ENCODE measurements around the gene RNF213.
"Not testable (repeated sequence)": the region's sequence is repeated elsewhere in the genome, so short reads cannot be mapped to it uniquely, and the experiment has no call there.

Gene RNF213

DNA sequence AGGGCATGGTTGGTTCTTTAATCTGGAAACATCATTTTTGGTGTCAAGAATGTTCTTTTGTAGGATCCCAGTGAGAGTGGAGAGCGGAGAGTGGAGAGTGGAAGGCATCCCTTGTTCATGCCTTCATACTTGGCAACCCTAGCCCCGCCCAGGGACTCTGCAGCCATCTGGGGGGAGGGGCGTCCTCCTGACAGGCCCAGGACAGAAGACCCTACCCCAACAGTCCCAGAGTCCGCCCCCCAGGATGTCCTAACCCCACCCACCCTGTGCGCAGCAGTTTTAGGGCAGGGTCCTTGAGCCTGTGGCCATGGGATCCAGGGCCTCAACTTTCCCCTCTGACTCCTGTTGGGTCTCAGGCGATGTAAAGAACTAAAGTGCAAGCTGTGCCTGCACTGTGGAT, 36.0 kb upstream of the RNF213 start:
- no peak for DNase-seq

DNA sequence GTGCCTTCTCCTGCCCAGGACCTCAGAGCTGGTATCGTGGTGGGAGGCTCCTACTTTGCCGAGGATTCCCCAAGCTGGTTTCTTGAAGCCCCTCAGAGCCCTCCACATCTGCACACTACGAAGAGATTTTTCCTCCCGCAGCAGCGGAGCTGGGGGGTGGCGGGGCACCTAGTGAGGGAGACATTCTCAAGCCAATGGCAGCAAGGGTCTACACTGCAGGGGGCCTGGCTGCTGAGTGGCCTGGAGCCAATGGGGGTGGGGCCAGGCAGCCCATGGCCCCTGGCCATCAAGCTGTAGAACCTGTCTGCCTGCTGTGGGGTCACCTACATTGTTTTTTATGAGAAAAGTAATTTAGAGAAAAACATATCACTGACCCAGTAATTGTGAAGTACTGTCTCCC, 35.4 kb upstream of the RNF213 start:
- no peak for DNase-seq

DNA sequence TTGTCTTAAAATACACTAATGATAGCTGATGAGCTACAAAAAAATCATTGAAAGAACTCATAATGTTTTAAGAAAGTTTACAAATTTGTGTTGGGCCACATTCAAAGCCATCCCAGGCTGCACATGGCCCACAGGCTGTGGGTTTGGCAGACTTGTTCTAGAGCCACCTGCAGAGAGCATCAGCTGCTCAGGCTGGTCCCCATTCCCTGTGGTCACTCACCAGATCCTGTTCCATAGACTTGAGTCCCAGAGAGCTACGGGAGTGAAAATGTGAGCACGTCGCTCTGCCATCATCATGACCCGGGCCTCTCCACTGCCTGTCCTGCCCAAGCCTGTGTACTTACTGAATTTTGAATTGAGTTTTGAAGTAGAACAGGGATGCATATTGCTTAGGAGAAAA, 33.5 kb upstream of the RNF213 start:
- no peak for DNase-seq

DNA sequence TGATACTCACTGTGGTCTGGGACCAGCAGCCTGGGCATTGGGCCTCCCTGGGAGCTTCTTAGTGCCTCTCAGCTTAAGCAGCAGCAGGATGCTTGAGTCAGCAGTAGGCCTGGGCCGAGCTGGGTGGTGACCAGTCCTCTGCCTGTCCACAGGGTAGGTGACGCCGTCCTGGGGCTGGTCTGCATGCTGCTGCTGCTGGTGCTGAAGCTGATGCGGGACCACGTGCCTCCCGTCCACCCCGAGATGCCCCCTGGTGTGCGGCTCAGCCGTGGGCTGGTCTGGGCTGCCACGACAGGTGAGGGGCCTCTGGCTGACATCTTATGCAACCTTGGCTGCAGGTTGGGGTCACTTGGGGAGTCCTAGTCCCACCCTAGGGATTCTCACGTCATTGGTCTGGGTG, 33.0 kb upstream of the RNF213 start:
- DNase-seq: no peak

DNA sequence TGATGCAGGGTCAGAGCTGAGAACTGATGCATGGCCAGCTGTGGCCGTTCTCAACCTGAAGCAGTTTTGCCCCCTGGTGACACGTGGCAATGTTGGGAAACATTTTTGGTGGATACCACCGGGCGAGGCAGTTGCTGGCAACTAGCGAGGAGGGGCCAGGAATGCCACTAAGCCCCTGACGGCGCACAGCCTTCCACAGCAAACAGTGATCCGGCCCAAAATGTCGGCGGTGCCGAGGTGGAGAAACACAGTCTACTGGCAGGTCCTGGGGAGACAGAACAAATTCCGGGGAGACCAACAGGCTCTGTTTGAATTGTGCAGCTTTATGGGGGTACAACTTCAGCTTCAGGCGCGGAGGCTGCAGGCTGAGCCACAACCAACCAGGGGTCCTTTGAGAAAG, 32.2 kb upstream of the RNF213 start:
- DNase-seq: no peak

DNA sequence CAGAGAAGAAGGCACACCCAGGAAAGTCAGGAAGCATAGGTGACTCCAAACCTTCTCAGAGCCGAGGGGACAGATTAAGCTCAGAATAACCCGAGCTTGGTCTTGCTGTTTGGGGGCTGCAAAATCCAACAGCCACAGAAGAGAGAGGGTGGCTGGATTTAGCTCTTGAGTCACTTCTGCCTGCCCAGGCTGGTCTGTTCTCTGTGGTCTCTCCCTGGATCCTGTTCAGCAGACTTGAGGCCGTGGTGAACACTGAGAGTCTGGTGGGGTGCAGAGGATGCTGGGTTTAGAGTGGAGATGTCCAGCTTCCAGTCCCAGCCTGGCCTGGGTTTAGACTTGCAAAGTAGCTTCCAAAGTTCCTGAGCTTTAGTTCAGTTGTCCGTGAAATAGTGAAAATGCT, 31.6 kb upstream of the RNF213 start:
- DNase-seq: no peak

DNA sequence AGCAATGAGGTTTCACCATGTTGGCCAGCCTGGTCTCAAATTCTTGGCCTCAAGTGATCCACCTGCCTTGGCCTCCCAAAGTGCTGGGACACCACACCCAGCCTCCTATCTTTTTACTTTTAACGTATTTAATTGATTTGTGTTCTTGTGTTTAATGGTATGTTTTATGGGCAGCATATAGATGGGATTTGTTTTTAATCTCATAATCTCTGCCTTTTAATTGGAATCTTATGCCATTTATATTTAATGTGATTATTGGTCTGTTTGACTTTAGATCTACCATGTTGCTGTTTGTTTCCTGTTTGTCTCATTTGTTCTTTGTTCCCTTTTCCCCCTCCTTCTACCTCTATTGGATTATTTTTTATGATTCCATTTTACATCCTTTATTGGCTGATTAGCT, 28.2 kb upstream of the RNF213 start:
- DNase-seq: no peak

DNA sequence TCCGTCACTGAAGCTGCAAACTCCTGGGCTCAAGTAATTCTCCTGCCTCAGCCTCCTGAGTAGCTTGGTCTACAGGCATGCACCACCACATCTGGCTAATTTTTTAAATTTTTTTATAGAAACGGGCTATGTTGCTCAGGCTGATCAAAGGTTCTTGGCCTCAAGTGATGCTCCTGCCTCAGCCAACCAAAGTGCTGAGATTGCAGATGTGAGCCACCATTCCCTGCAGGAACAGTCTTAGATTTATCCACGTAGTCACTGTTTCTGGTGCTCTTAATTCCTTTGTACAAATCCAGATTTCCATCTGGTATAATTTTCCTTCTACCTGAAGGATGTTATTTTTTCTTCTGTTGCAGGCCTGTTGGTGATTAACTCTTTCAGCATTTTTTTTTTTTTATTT, 27.4 kb upstream of the RNF213 start:
- no peak for DNase-seq

DNA sequence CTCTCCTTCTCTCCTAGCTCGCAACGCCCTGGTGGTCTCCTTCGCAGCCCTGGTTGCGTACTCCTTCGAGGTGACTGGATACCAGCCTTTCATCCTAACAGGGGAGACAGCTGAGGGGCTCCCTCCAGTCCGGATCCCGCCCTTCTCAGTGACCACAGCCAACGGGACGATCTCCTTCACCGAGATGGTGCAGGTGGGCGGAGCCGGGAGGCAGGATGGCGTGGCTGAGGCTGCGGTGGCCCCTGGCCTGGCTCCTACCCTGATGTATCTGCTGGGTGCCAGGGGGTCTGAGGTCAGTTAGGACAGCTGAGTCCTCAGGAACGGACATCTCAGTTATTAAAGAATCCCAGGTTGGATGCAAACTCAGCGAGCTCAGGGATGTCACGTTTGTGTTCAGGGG, 23.7 kb upstream of the RNF213 start:
- DNase-seq: no peak

DNA sequence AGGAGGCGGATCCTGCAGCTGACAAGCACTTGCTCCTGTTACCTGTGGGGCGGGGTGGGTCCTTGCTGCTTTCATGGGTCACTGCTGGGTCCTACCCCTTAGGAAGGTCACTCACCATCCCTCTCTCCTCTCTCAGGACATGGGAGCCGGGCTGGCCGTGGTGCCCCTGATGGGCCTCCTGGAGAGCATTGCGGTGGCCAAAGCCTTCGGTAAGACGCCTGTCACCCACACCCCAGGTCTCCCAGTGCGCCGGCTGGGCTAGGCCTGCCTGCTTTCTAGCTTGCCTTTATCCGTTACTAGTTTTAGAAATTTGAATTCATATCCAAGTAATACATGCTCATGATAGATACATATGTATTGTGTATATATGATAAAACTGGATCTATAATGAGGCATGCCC, 23.3 kb upstream of the RNF213 start:
- DNase-seq: no peak

DNA sequence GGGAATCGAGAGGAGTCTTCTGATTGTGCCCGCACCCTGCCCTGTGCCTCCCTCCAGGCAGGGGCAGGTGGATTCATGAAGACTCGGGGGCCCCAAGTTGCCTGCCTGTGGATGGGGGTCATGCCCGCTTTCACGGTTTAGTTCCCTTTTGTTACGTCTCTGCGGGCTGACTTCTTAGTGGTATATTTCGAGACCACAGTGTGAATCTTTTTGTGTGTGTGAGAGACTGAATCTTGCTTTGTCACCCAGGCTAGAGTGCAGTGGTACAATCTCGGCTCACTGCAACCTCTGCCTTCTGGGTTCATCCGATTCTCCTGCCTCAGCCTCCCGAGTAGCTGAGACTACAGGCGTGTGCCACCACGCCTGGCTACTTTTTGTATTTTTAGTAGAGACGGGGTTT, 18.1 kb upstream of the RNF213 start:
- DNase-seq: no peak

DNA sequence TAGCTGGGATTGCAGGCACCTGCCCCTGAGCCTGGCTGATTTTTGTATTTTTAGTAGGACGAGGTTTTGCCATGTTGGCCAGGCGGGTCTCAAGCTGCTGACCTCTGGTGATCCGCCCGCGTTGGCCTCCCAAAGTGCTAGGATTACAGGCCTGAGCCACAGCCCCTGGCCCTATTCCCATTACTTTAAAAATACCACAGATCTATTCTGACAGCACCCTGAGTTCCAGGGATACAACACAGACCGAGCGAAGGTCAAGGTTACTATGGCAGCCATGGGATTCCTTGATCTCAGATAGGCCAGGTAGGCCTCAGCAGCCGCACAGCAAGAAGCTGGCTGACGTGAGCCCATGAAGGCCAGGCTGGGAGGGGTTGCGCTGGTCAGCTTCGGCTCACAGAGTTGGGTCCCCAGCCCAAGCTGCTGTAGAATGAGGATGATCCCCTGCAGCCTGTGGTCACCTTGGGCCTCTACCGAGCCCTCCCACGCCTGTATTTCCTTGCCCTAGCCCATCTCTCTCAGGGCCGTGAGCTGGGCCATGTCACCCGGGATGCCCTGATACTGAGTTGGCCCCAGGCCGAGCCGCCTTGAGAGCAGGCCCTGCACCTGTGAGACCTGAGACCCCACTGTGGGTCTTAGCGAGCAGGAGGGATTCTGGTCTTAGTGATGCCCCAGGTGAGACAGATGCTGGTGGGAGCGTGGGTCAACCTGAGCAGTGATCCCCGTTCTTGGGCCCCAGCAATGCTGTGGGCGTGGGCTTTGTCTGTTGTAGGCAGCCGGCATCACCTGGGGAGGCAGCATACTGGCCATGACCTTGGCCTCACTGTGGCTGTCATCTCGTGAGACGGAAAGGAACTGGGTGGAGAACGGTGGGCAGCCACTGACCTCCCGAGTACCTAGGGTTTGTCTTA, 16.9 kb upstream of the RNF213 start:
- no peak for DNase-seq

DNA sequence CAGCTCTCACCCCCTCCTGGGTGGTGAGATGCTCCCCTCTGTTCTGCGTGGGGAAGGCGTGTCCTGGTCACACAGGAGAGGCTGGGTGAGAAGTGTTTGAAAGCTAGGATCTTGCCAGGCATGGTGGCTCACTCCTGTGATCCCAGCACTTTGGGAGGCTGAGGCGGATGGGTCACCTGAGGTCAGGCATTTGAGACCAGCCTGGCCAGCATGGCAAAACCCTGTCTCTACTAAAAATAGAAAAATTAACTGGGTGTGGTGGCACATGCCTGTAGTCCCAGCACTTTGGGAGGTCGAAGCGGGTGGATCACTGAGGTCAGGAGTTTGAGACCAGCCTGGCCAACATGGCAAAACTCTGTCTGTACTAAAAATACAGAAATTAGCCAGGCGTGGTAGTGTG, 16.2 kb upstream of the RNF213 start:
- DNase-seq: not testable (repeated sequence)

DNA sequence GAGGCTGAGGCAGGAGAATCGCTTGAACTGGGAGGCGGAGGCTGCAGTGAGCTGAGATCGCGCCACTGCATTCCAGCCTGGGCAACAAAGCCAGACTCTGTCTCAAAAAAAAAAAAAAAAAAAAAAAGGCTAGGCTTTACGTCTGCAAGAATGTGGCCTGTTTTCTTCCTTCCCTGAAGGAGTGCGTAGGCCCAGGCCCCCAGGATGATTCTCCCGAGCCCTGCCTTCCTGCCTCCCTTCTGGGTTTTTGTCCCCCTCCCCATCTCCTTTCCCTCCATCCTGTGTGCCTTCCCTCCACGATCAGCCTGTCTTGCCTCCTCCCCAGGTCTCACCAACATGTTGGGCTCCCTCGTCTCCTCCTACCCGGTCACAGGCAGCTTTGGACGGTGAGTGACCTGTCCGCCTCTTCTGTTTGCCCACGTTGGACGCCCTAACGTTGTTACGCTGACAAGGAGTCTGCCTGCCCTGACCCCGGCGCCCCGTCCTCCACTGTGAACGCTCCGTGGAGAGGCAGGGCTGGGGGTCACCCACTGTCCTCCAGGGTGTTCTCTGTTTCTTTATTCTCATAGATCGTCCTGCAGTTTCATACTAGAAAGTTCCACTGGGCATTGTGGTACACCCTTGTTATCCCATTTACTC, 15.7 kb upstream of the RNF213 start:
- DNase-seq: no peak

DNA sequence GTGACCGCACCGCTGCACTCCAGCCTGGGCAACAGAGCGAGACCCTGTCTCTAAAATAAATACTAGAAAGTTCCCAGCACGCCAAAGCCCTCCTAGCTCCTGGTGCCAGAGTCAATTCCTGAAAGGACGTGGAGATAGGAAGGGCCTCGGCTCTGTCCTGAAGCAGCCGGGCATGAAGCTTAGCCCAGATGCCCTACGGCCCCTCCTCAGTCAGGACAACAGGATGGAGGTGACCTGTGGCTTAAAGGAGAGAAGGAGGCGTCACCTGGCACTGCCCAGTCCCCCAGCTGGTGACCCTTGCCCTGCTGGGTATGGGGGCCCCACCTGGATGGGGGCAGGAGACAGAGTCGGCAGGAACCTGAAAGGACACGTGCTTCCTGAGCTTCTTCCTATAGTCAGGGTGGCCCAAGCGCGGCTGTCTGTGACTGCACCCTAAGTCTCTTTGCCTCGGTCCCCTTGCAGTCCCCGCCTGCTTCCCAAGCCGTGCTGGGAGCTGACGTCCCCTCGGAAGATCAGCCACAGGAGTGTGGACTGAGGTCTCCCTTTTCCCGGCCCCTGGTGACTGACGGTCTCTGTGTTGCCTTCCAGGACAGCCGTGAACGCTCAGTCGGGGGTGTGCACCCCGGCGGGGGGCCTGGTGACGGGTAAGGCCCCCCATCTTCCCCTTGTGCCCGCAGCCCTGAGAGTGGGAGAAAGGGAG, 14.9 kb upstream of the RNF213 start:
- no peak for DNase-seq

DNA sequence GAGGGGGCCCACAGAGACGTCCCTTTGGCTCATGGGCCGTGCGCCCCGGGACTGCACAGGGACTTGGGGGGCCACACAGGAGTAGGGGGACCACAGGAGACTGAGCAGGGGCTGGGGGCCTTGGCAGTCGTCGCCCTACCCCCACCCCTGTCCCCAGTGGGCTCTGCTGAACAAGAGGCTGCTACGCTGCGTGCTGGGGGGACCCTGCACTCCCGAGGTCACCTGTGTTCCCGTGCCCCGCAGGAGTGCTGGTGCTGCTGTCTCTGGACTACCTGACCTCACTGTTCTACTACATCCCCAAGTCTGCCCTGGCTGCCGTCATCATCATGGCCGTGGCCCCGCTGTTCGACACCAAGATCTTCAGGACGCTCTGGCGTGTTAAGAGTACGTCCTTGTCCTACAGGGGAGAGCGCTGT, 14.4 kb upstream of the RNF213 start:
- DNase-seq: no peak

DNA sequence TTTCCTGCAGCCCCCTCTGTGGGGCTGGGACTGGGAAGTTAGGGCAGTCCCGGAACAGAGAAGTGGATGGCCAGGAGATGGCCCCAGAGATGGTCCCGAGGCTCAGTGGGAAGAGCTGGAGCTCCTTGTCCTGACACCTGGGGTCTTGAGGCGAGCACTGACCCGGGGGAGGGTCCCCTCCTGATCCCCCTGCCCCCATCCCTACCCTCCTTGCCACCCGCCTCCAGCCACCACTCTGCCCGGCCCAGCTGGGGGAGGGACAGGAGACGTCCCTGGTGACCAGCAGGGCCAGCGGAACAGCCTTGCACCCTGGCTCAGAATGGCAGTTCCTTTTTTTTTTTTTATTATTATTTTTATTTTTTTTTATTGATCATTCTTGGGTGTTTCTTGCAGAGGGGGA, 13.9 kb upstream of the RNF213 start:
- DNase-seq: no peak

DNA sequence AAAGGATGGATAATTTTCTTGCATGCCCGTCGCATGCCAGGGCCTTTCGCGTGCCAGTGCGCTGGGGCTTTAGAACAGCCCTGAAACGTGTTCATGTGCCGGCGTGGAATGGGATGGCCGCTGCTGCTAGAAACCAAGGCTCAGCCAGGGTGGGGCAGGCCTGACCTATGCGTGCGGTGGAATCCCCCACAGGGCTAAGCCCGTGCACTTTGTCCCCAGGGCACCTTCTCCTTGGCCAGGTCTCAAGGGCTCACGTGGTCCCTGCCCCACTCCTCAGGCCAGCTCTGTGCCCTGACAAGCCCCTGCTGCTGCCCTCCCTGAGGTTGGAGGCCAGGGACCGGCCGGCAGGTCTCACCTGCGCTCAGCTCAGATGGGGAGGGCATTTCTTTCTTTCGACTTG, 13.1 kb upstream of the RNF213 start:
- no peak for DNase-seq

DNA sequence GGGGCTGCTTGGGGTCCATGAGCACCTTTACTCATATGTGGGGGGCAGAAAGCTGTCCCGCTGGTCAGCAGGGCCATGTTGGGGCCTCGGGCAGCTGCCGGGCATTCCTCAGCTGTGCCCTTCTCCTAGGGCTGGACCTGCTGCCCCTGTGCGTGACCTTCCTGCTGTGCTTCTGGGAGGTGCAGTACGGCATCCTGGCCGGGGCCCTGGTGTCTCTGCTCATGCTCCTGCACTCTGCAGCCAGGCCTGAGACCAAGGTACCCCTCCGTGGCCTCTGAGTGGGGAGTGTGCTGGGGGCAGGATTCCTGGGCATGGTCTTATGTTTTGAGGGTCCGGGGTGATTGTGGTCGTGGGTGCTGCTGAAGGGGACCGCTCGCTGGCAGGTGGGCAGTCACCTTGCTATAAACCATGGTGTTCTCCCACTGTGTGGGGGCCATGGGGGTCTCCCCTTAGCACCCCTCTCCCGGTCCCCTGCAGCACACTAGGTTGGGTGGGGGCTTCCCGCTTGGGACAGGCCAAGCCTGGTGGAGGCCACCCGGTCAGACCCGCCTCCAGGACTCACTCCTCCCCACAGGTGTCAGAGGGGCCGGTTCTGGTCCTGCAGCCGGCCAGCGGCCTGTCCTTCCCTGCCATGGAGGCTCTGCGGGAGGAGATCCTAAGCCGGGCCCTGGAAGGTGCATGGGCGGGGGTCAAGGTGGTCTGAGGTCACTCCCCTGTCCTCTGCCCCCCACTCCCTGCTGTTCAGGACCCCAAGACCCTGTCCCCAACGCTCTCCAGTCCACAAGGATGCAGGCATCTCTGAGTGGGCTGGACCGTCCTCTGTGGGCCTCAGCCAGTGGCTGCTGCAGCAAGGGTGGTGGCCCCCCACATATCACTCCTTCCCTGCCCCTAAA, 12.4 kb upstream of the RNF213 start:
- no peak for DNase-seq

DNA sequence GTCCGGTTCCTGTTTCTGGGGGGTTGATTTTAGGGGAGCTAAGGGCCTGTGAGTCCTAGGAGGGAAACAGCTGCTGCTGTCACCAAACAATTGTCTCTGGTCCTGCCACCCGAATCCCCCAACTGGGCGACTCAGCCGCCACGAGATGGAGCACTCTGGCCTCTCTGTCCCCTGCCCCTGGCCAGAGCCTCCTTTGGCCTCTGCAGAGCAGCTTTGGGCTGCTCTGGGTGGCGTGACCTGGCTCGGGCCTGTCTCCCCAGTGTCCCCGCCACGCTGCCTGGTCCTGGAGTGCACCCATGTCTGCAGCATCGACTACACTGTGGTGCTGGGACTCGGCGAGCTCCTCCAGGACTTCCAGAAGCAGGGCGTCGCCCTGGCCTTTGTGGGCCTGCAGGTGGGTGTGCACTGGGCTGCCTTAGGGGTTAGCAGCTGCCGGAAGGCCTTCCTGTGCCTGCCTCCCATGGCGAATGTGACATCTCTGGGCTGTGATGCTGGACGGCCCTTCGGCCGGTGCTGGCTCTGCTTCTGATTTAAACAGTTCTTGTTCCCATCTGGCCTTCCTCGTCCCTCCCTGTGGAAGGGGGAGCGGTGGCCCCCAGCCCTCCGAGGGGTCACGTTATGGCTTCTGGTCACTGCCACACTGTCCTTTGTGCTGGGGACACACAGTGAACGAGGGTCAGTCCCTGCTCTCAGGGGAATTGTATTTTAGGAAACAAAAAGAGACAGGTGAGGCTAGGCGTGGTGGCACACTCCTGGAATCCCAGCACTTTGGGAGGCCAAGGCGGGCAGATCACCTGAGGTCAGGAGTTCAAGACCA, 11.6 kb upstream of the RNF213 start:
- DNase-seq: no peak

DNA sequence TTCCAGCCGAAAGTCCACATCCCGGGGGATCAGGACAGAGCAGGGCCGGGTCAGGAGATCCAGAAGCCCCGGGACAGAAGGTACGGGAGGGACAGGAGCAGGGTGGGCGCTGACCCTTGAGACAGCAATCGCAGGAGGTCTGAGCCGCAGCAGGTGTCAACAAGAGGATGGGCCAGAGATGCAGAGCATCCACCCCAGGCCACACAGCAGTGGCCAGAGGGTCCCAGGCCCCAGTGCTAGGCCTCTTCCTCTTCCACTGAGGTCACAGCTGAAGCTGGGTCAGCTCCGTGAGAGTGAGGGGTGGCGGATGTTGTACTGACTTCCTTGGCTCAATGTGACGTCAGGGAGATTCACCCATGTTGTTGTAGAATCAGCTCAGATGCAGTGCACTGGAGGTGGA, 8.7 kb upstream of the RNF213 start:
- DNase-seq: no peak

DNA sequence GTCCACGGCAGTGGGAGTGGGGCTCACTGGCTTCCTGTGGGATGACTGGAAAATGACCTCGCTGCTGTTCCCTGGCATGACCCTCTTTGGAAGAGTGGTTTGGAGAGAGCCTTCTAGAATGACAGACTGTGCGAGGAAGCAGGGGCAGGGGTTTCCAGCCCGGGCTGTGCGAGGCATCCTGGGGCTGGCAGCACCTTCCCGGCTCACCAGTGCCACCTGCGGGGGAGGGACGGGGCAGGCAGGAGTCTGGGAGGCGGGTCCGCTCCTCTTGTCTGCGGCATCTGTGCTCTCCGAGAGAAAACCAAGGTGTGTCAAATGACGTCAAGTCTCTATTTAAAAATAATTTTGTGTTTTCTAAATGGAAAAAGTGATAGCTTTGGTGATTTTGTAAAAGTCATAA, 7.8 kb upstream of the RNF213 start:
- no peak for DNase-seq
